NB4 (cell line): ENCODE data around the gene ALOX15B.

Source experiments
- DNase-seq: peaks from one replicate; pipeline ENCODE4 v3.0.0; 2010; ENCODE audit warnings: low read depth
- H3K4me3 ChIP-seq: one replicate; pipeline ENCODE4 v1.5.1; 2011; ENCODE audit warnings: mild to moderate bottlenecking, low read depth, low read length, moderate library complexity
- CTCF ChIP-seq: IDR thresholded peaks from one replicate; pipeline ENCODE4 v1.5.1; 2012; ENCODE audit warnings: low read depth, low read length
- MAX ChIP-seq: IDR thresholded peaks from 2 replicates; pipeline ENCODE4 v1.6.1; 2011; ENCODE audit warnings: low read depth, low read length
- MYC ChIP-seq: IDR thresholded peaks from 2 replicates; pipeline ENCODE4 v1.6.1; 2011; ENCODE audit warnings: low read depth, low read length
- POLR2A ChIP-seq: IDR thresholded peaks from 2 replicates; pipeline ENCODE4 v1.6.1; 2011; ENCODE audit warnings: mild to moderate bottlenecking; ENCODE audit not compliant: insufficient read length; ENCODE audit errors: extremely low read depth

Gene ALOX15B

GRCh38 chr17:8005357-8005756 lies 33.5 kb upstream of the ALOX15B start:
- TF ChIP-seq MAX = no peak
- TF ChIP-seq MYC = no peak
- no peak for TF ChIP-seq POLR2A
- no peak for TF ChIP-seq CTCF
- no peak for DNase-seq
- H3K4me3 ChIP-seq = no peak overlapping the region

GRCh38 chr17:8005967-8006730 lies 32.7 kb upstream of the ALOX15B start:
- peak; percentile 42 for DNase-seq
- H3K4me3 ChIP-seq = no peak overlapping the region
- no peak for TF ChIP-seq MYC
- TF ChIP-seq MAX = no peak
- TF ChIP-seq CTCF = no peak

GRCh38 chr17:8006836-8007680 lies 31.8 kb upstream of the ALOX15B start:
- TF ChIP-seq POLR2A = no peak
- no peak overlapping the region for H3K4me3 ChIP-seq
- DNase-seq = no peak

- no peak for TF ChIP-seq MYC
- TF ChIP-seq MAX = no peak
- no peak for TF ChIP-seq POLR2A
- TF ChIP-seq CTCF = no peak
- H3K4me3 ChIP-seq = no peak overlapping the region
- DNase-seq = no peak
Observed at GRCh38 chr17:8007836-8008235, 31.0 kb upstream of the ALOX15B start.

GRCh38 chr17:8012045-8012580 lies 26.7 kb upstream of the ALOX15B start:
- no peak for TF ChIP-seq POLR2A
- no peak for TF ChIP-seq MYC
- TF ChIP-seq CTCF = no peak
- no peak for TF ChIP-seq MAX
- no peak overlapping the region for H3K4me3 ChIP-seq
- no peak for DNase-seq

- TF ChIP-seq POLR2A (no peak), CTCF (no peak), MYC (peak; percentile 54; the same call in 1 of the 2 replicates), MAX (peak; percentile 25; the same call in 1 of the 2 replicates)
- DNase-seq = peak; percentile 79
- no peak overlapping the region for H3K4me3 ChIP-seq
Observed at GRCh38 chr17:8012996-8013640, 25.7 kb upstream of the ALOX15B start.
